HG02623 (cell line): ENCODE results near the gene RSF1.

Experiments
- ATAC-seq: cut with Tn5 transposase; IDR thresholded peaks from one replicate; pipeline ENCODE4 v1.9.1; 2021; ENCODE audit warnings: moderate library complexity; ENCODE audit not compliant: unreplicated experiment

Gene RSF1

GRCh38 chr11:77695417-77695816 lies 125.1 kb downstream of the RSF1 start:
- ATAC-seq = no peak

- no peak for ATAC-seq
These were observed 129.9 kb downstream of the RSF1 start for GRCh38 chr11:77690649-77691048.

- no peak for ATAC-seq
These were observed 133.4 kb downstream of the RSF1 start for GRCh38 chr11:77687088-77687487.

GRCh38 chr11:77677138-77677537 lies 143.4 kb downstream of the RSF1 start:
- no peak for ATAC-seq

GRCh38 chr11:77672264-77672663 lies 148.3 kb downstream of the RSF1 start:
- no peak for ATAC-seq

- no peak for ATAC-seq
These were observed 150.5 kb downstream of the RSF1 start for GRCh38 chr11:77669848-77670511.

GRCh38 chr11:77668760-77669159 lies 151.8 kb downstream of the RSF1 start:
- ATAC-seq = no peak

GRCh38 chr11:77665240-77665965 lies 155.1 kb downstream of the RSF1 start:
- no peak for ATAC-seq

- ATAC-seq = no peak
These were observed 158.9 kb downstream of the RSF1 start for GRCh38 chr11:77661670-77662069.

GRCh38 chr11:77660947-77661346 lies 159.6 kb downstream of the RSF1 start:
- no peak for ATAC-seq

- no peak for ATAC-seq
These were observed 162.1 kb downstream of the RSF1 start for GRCh38 chr11:77658213-77659013.

- no peak for ATAC-seq
These were observed 164.2 kb downstream of the RSF1 start for GRCh38 chr11:77656362-77656761.

- no peak for ATAC-seq
These were observed 165.6 kb downstream of the RSF1 start for GRCh38 chr11:77654770-77655434.

- ATAC-seq = no peak
These were observed 170.4 kb downstream of the RSF1 start for GRCh38 chr11:77650123-77650522.

- ATAC-seq = no peak
These were observed 172.7 kb downstream of the RSF1 start for GRCh38 chr11:77647654-77648305.

GRCh38 chr11:77644887-77645286 lies 175.6 kb downstream of the RSF1 start:
- no peak for ATAC-seq

GRCh38 chr11:77642228-77642627 lies 178.3 kb downstream of the RSF1 start:
- no peak for ATAC-seq

- ATAC-seq = peak; percentile 95
These were observed 183.0 kb downstream of the RSF1 start, which contains the start of gene CLNS1A for GRCh38 chr11:77637345-77638165. CLNS1A (minus strand) TSS chr11:77637794; CDS start chr11:77637714, 80 bp downstream.

- no peak for ATAC-seq
These were observed 183.7 kb downstream of the RSF1 start for GRCh38 chr11:77636731-77637344.
